GM19023 (cell line): ENCODE results near the gene SH3RF3.
"Not testable (repeated sequence)": the region's sequence is repeated elsewhere in the genome, so short reads cannot be mapped to it uniquely, and the experiment has no call there.

Experiments
- ATAC-seq: cut with Tn5 transposase; IDR thresholded peaks from one replicate; pipeline ENCODE4 v1.9.1; 2021; ENCODE audit warnings: mild to moderate bottlenecking, moderate library complexity; ENCODE audit not compliant: unreplicated experiment

The SH3RF3 gene

DNA sequence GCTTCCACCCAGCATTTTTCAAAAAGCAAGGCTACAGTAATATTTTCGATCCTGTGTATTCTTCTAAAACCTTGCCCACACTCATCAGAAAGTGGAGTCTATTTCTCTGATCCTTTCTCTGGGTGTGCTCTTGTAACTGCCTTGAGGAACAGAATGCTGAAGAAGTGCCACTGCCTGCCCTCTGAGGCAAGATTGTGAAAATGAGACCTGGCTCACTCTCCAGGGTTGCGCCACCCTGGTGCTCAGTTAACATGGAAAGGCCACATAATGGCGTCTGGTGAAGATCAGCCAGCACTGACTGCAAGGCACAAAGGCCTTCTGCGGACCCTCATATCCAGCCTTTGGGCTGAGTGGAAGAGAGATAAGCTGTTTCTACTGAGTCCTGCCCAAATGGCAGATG lies 11.2 kb upstream of the SH3RF3 start:
- no peak for ATAC-seq

DNA sequence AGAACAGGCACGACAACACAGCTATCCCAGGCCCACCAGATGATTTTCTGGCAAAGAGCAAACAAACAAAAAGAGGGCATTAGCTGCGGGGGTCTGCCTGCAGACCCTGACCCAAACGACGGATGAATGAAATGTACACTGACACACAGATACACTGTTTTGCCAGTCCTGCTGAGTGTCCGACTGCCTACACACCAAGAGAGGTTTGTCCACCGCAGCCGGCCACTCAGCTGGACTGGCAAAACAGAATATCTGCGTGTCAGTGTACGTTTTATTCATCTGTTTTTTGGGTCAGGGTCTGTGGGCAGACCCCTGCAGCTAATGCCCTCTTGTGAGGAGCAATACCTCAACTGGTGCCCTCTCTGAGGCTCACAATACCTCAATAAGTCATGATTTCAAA lies 10.7 kb upstream of the SH3RF3 start:
- ATAC-seq = no peak

DNA sequence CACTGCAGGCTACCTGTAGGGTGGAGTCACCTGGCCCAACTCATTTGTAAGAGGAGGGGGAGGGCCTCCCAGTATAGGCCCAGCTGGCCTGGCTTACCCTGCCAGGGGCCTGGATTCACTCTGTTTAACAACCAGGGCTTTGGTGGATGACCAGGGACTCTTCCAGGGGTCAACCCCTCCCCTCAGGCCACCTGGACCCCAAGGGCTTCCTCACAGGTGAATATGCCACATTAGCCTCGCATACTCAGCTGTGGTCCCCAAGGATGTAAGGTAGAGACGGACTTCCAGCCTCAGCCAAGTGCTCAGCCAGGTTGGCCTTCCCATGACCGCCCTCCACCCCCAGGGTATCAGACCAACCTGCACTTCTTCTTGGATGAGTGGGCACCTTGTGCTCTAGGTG lies 8.8 kb upstream of the SH3RF3 start:
- no peak for ATAC-seq

DNA sequence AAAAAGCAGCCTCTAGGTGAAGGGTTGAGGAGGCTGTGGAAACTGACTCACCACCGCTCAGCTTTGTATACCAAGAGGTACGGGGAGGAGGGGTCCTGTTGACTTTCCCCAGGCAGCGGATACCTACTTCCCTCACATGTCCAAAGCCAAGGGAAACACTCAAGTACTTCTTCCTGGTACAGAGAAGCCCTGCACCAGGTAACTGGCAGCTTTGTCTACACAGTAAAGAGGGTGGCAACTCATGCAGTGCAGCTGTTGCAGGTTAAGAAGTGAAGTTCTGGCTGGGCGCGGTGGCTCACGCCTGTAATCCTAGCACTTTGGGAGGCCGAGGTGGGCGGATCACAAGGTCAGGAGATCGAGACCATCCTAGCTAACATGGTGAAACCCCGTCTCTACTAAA lies 8.3 kb upstream of the SH3RF3 start:
- not testable (repeated sequence) for ATAC-seq

DNA sequence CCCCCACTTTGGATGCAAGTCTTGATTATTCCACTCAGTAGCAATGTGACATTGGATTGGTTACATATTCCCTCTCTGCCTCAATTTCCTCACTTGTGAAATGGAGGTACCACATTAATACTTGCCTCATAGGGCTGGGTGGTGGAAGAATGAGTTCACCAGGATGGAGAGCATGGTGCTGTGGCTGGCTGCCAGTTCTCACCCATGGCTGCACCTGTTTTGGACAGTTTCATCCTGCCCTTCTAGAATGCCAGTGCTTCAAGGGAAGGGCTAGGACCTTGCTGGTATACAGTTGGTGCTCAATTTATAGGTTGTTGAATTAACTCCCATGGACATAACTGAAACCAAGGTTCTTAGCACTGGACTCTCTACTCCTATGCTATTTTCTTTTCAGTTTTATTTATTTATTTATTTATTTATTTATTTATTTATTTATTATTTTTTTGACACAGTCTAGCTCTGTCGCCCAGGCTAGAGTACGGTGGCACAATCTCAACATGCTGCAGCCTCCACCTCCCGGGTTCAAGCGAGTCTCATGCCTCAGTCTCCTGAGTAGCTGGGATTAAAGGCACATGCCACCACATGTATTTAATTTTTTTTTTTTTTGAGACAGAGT lies 5.3 kb upstream of the SH3RF3 start:
- no peak for ATAC-seq

DNA sequence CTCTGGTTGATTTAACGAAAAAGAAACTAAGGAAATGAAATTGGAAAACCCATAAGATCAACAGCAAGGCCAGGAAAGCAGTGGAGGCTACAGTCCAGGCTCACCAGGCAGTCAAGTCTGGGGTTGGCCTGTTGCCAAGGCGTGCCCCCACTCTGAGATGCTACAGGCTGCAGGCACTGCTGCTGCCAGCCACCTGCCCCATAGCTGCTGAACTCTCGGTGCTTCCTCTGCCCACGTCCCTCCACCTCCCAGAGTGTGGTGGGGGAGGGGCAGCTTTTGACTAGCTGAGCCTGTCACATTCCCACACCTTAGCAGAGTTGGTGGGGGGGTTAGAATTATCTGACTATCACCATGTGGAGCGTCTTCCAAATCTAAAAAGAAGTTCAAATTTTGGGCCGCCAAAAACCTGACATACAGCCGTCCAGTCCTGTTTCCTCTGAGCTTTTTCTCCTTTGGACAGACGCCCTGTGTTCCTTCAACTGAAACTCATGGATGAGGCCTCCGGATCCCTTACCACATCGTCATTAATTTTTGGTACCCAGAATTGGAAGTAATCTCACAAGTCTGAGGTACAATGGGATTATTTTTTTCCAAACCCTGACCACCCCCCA lies 3.9 kb upstream of the SH3RF3 start:
- no peak for ATAC-seq

DNA sequence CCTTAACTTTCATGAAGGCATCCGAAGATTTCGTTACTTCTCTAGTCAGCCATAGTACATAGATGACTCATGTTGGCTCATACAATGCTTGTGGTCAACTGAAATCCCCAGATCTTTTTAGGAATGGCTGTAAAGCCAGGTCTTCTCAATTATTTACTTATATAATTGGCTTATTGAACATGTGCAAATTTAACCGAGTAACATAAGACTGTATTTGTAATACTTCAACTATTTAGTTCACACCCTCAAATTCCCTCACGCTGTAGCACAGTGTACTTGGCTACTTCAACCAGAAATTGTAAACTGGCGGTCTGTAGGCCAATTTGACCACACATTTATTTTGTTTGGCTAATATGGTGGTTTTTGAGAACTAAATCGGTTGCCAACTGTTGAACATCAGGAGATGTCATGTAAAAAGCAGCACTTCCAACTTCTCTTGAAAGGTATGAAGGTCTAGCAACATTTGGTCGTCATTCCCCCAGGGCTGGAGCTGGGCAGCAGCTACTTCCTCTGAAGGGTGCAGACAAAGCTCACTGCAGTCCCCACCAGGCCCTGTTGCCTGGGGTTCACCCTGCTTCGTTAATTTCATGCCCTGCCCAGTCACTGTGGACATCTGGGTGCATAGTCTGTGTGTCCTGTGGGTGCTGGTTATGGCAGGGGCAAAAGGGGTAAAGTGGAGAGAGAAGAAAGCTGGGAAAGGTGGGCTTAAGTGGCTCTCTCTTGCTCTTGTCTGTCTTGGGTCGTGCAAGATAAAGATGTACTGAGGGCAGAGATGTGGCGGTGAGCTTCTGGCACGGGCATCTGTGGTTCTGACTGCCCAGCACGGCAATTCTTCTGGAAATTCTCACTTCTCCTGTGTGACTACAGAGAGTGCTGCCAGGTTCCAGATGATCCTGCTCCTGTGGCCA lies 3.2 kb upstream of the SH3RF3 start:
- ATAC-seq = no peak

DNA sequence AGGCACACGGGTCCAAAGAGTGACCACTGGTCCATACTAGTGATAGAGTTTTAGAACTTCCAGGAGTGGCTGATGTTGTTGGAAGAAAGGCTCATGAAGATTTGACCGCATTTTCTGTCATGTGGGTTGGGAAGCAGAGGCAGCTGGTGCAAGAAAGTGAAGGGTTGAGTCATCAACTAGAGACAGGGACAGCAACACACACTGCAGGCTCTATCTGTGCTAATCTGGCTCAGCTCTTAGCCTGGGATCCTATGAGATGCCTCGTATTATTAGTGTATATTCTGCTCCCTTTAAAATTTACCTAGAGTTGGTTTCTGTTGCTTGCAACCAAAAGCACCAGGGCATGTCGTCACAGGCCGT lies 2.5 kb upstream of the SH3RF3 start:
- ATAC-seq = no peak

DNA sequence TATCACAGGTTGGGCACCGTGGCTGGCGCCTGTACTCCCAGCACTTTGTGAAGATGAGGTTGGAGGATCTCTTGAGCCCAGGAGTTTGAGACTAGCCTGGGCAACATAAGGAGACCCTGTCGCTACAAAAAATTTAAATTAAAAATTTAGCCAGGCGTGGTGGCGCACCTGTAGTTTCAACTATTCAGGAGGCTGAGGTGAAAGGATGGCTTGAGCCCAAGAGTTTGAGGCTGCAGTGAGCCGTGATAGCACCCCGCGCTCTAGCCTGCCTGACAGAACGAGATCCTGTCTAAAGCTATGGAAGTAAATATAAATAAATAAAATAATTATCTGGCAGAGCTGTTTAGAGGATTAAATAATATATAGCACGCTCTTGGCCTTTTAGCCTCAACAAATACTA lies 1.4 kb upstream of the SH3RF3 start:
- no peak for ATAC-seq

DNA sequence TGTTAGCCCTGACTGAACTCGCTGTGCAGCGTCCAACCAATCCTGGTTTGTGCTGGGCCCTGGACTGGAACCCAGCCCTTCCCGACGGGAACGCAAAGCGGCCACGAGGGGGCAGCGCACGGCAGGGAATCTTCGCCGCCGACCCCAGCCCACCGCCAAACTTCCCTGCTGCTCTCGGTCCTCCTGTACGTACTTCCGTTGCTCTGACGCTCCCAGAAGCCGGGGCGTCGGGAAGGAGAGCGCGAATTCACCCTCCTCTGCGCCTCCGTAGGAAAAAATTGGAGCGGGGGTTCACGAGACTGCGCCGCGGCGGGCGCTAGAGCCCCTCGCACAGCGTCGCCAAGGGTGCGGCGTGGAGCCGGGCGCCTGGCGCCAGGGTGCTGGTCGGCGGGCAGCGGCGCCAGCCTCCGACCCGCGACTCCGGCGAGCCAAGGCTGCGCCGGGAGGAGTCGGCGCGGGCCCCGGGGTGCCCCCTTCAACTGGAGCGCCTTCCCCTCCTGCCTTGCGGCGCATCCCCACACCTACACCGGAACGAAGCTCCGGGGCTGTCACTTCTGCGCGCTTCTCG lies 873 bp upstream of the SH3RF3 start:
- peak; percentile 55 for ATAC-seq

DNA sequence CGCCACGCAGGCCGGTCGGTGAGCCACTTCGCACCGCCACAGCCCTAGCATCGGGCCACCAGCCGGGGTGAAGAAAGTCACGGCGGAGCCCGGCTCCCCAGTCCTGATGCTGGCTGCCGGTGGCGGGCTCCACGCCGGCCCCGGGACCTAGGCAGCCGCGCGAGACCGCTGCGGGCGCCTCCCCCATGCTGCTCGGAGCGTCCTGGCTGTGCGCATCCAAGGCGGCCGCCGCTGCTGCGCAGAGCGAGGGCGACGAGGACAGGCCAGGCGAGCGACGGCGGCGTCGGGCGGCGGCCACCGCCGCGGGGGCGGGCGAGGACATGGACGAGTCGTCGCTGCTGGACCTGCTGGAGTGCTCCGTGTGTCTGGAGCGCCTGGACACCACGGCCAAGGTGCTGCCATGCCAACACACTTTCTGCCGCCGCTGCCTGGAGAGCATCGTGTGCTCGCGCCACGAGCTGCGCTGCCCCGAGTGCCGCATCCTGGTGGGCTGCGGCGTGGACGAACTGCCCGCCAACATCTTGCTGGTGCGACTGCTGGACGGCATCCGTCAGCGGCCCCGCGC lies 433 bp downstream of the SH3RF3 start:
- ATAC-seq = no peak

DNA sequence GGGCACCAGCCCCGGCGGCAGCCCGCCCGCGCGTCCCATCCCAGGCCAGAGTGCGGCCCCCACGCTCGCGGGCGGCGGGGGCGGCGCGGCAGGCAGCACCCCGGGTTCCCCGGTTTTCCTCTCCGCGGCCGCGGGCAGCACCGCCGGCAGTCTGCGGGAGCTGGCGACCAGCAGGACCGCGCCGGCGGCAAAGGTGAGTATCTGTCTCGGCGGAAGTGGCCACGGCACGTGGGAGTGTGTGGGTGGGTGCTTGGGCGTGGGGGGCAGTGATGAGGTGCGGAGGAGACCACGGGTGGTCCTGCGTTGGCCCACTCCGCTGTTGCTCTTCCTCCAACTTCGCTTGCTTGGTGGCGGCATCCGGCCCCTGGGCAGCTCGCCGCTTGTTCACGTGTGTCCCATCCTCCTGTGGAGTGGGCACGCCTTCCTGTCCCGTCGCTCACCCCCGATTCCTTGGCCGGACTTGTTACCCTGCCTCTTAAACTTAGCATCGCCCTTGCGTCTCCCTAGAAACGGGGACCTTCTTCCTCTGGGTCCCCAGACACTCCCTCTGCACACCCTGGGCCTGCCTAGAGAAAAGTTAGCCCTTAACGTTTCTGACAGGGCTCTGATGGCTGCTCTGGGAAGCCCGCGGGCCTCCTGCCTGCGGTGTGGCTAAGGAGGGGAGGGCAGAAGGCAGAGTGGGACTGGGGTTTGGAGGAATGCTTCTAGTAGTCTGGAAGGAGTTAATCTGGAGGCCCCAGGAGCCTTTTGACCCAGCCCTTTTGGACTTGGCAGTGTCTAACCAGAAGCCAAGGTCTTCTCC lies 1.1 kb downstream of the SH3RF3 start:
- ATAC-seq = no peak

DNA sequence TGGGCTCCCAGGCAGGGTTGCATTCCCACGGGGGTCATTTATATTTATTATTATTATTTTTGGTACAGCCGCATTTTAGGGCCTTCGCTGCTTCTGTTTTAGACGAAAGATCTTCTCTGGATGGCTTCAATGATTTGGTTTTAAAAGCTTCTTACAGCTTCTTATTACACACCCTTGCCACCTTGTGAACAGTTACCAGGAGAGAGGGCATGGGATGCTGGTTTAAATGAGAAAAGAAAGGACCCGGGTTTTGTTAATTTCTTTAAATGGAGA lies 1.7 kb downstream of the SH3RF3 start:
- no peak for ATAC-seq

DNA sequence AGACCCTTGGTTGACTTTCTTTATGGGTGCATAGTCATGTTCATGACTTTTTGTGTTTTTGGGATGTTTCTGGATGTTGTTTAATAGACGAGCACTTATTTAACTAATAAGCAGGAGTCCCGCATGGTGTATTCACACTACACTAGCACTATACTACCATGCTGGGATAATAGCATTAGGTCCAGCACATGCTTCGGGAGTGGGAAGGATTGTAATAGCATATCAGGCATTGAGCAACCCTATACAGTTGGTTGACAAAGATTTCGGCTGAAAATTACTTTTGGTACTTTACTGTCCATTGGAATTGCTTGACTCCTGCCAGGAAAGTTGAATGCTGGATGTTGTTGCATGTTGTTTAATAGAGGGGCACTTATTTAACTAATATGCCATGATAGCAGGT lies 2.8 kb downstream of the SH3RF3 start:
- ATAC-seq = no peak

DNA sequence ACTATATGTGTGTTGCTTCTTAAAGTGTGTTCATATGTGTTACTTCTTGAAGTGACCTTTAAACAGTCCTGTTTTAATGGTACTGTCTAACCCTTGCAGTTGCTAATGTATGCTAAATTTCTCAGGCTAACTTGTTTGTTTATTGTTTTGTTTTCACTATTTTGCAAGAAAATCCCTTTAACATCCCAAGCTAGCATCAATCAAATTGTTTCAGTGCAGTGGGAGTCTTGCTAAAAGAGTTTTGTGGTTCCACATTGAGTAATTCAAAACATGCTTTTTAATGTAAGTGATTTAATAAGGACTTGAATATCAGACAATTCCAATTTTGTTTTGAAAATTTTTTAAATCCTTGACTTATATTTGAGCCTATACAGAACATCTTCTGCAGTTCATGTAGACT lies 3.6 kb downstream of the SH3RF3 start:
- no peak for ATAC-seq

DNA sequence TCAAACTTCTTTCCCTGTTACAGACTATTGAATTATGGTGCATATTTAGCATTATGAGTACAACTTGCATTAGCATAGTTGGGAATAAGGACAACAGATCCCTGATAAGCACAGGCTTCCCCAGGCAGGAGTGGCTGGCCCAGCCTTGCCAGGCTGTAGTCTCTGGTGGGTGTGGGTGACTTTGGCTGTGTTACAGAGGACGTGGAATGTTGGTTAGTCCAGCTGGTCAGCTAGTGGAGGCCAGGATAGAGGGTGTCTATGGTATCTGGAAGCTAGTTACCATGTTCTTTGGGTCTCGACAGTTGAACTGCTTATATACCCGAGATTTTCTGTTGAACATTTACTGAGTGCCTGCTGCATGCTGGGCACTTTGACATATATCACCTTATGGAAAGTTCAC lies 4.7 kb downstream of the SH3RF3 start:
- no peak for ATAC-seq

DNA sequence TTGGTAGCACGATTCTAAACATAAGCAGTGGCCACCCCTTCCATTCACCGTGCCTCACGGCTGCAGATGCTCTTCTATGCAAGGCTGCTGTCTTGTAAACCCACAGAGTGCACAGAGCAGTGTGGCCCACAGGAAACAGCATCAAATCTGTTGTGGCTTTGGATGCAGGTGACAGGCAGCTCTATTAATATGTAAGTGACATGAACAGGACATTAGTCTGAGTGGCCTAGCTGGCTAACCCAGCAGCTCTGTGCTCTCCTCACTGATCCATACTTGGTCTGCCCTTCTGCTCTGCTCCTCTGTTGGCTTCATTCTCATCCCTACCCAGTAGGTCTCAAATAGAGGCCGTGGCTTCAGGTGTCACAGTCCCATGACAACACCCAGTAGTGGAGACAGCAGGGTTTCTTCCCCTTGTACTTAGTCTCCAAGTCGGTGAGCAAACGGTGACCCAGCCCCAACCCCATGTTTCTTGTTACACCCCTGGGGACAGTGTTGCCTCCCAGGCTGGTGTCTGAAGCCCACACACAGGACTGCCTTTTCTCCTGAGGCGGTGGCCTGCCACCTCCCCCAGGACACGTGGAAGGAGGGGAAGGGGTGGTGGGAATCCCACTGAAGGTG lies 5.8 kb downstream of the SH3RF3 start:
- peak; percentile 64 for ATAC-seq

DNA sequence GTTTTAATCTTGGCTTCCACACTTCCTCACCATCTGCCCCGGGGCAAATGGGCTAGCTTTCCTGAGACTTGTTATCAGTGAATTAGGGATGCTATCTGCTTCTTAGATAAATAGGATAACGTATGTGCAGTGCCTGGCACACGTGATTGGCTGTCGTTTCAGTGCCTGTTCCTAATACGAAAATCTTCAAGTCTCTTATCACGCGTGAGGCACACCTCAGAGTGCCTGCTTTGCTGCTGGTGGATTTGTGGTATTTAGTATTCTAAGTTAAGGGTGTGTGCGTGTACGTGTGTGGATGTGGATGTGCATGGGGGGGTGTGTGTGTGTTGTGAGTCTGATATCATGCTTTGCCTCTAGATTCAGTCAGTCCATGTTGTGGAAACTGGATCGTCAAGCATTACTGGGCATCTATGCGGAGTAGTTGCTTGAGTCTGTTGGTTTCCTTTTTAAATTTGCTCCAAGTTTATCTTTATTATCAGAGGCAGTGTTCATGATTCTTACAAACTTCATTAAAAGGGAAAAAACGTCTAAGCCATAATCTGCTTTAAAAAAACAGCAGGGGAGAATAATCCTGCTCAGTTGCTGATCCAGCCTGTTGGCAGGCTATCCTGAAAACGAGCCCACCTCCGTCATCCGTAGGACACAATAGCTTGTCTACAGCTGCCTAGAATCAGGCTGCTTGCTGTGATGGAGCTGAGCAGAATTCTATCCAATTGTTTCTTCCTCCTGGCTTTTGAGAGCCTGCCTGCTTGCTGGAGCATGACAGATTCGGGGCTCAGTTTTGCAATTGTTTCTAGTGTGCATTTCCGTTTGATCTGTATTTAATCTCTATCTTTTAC lies 6.6 kb downstream of the SH3RF3 start:
- ATAC-seq = no peak

DNA sequence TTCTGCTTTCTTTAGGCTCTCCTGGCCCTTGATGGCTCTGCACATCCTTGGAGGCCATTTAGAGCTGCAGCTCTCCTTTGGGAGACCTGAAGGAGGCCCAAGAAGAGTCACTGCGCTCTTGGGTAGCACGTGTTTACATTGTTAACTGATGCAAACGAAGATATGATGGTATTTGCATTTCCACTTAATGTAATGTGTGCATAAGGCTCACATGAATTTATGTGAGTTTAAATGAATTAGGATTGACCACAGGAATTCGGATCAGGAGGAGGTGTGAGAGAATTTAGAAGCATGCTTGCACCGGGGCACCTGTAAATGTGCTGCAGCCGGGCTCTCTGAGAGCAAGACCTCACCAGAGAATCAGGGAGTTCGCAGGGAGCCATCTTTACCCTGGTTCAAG lies 7.5 kb downstream of the SH3RF3 start:
- no peak for ATAC-seq

DNA sequence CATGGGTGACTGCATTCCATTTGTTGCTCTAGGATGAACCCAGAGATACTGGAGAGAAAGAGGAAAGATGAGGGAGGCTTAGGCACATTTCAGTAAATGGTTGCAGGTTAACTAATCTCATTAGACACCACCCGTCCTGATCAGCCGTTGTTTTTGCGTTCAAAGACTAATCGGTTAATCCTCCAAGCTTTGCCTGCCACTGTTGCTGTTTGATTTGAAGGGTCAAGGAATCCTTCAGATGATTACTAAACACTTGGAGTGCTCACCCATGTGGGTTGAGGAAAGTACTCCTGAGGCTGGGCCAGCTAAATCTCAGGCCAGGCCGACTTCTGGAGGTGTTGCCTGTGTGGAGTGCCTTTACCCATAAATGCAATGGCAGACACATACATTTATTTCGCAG lies 8.6 kb downstream of the SH3RF3 start:
- ATAC-seq = no peak
